GM18907 (cell line): ENCODE data around the gene TRAF3.

Experiments
- ATAC-seq: cut with Tn5 transposase; IDR thresholded peaks from one replicate; pipeline ENCODE4 v1.9.1; 2021; ENCODE audit warnings: mild to moderate bottlenecking, moderate library complexity; ENCODE audit not compliant: unreplicated experiment

TRAF3 gene

GRCh38 chr14:102931580-102932285 lies 154.5 kb downstream of the TRAF3 start:
- ATAC-seq = no peak

DNA sequence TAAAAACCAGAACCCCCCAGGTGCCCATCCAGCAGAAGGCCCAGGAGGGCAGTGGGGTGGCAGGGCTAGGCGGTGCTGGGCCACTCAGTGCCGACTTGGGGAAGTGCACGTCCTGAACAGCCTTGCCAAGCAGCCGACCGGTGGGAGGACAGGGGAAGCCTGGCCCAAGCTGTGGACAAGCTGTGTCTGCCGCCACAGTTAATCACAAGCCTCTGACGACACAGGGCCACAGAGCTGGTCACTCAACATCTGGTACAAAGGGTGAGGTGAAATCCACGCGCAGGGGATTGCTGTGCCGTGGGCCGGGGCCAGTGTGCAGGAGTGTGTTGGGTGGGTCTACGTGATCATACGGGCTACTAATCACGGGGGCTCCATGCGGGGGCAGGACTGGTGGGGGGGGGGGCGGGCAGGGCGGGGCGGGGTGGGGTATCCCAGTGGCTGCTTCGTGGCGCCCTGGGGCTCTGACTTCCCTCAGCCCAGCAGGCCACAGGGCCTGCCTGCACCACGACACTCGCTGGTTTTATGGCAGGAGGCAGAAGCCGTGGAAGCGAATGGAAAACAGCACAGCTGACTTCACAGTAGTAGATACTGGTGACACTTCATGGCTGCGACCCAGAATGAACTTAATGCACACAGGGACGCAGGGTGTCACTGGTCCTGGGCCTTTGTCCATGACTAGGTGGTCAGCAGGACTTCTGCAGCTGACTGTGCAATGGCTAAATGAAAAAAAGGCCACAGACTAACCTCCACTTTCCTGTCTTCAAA lies 155.4 kb downstream of the TRAF3 start:
- no peak for ATAC-seq

DNA sequence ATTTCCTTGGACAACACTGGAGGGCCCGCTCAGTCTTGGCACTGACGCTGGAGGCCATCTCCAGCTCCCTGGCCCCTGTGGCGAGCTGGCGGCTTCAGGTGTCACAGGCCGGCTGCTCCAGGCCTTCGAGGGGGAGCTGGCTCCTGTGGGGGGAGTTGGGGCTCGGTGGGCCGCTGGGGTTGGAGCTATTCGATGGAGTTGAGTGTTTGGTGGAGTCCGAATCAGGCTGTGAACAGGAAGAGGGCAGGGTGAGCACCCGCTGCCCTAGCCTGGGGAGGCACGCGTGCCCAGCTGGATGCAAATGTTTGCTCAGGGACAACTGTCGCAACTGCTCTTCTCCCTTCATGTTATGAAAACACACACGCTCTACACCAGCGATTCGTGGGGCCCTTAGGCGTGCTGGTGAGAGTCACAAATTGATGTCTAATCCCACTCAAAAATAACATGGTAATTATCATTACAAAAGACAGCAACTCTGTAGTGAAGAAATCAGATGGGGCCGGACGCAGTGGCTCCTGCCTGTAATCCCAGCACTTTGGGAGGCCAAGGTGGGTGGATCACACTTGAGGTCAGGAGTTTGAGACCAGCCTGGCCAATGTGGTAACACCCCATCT lies 156.5 kb downstream of the TRAF3 start:
- no peak for ATAC-seq

DNA sequence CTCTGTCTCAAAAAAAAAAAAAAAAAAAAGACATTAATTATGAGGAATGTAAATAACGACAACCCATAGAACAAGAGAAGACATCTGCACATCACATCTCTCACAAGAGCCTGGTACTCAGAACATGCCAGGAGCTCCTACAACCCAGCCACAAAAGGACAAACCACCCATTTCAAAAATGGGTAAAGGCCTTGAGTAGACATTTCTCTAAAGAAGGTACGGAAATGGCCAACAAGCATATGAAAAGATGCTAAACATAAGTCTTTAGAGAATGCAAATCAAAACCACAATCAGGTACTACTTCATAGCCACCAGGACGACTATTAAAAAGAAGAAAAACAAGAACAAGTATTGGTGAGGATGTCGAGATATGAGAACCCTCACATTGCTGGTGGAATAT lies 158.5 kb downstream of the TRAF3 start:
- ATAC-seq = no peak

DNA sequence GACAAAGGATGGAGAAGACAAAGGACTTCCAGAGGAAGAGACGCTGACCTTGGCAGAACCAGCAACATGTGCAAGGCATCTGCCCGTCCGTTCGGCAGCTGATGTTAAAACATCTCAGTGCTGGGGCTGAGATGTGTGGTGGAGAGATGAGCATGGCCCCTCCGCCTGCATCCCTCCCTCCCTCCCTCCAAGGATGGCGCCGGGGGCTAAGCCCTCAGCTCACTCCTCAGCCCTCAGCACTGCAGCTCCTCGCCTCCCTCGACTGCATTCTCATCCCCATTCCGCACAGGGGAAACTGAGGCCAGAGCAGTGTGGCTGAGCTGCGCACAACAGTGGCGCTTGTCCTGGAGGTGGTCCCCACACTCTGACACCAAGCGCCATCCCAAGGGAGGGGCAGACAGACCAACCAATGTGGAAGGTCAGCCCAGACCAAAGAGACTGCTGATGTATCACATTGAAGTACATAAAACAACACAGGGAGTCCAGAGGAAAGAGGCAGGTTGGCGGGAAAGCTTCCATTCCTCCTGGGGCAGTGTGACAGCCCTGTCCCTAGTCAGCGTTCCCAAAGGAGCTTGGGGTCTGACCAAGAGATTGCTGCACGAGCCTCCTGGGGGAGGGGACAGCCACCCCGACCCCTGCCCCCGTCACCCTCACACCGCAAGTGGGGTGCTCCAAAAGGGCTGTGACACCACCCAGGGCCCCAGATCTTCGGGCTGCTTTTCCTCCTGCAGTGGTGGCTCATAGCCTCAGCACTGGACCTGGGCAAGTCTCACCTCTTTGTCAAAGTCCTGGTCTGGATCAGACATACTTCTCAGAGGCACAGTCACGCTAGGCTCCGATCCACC lies 160.3 kb downstream of the TRAF3 start:
- ATAC-seq = no peak

- ATAC-seq = no peak
Observed at GRCh38 chr14:102938191-102938590, 160.9 kb downstream of the TRAF3 start.

DNA sequence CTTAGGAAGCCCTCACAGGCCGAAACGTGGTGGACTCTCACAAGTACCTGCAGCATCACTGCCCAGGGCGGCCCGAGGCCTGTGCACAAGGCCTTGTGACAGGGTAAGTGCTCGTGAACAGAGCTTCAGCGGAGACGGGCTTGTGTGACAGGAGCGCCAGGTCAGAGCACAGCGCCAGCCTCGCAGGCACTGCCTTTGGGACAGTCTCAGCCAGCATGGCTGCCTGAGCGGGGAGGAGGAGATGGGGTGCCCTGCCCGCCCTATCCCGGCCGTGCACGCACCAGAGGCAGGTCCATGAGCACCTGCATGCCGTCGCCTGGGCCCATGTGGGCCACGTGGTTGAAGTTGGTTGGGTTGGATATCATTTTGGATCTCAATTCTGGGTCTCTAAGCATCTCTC lies 162.1 kb downstream of the TRAF3 start:
- no peak for ATAC-seq

GRCh38 chr14:102939820-102940561 lies 162.7 kb downstream of the TRAF3 start:
- no peak for ATAC-seq

DNA sequence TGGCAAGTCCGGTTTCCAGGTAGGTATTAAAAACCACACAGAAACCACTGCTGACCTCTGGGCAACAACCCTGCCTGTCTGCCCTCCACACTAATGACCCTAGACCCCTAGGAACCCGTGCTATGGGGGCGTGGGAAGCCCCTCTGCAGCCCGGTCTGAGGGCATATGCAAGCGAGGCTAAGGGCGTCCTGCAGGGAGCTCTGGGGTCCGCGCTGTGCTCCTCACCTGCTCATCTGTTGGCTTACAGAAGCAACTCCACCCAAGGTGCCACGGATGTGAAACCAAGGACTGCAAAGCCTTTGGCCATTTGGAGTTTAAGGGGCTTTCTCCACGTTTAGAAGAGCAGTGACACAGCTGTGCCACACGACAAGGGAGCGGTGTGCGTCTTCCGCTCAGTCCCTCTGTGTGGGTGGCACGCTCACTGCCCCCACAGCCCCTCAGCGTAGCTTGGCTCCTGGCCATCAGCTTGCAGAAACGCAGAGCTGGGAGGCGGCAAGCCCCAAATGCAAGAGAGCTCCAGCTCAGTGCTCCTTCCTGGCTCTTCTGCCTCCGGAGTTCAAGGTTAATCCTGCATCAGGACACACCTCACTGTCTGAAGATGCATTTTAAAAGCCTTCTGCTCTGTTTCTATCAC lies 163.6 kb downstream of the TRAF3 start:
- ATAC-seq = no peak

DNA sequence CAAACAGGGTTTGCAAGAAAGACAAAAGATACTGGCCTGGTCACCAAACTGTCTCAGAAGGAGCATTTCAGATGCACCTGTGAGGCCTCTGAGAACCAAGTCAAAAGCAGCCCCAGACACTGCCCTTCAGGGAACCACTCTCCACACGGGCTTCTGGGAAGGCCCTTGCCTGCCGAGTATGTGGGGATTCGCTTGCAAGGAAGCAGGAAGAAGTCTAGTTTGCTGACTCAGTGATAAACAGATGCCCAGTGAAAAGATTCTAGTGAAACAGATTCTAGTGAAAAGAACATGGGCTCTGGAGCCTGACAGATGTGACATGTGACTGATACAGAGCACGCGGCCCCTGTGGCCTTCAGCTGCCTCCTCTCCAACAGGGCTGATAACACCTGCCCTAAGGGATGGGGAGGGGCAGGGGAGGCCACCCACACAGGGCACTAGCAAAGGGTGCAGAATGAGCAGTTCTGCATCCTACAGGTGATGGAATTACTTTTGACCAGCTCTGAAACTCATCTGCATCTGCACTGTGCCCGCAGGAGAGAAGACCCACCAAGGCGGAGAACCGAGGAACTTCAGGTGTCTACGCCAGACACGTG lies 164.3 kb downstream of the TRAF3 start:
- ATAC-seq = no peak

GRCh38 chr14:102942069-102942468 lies 164.8 kb downstream of the TRAF3 start:
- no peak for ATAC-seq

GRCh38 chr14:102943454-102943853 lies 166.2 kb downstream of the TRAF3 start:
- no peak for ATAC-seq

DNA sequence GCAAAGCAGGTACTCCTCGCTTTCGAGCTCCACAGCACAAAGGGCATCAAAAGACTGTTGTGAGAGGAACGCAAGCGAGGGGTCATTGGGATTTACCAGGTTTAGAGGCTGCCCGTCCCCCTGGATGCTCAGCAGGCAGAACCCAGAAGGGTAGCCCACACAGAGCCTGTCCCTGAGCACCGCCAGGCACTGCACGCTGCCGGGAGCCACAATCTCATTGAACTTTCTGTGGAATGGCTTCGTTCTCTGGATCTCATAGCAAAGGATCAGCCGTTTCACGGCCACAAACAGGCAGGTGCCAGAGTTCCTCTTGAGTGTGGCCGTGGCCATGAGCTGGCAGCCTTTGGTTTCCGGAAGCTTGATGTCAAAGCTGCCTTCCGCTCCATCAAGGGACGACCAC lies 166.7 kb downstream of the TRAF3 start:
- no peak for ATAC-seq

DNA sequence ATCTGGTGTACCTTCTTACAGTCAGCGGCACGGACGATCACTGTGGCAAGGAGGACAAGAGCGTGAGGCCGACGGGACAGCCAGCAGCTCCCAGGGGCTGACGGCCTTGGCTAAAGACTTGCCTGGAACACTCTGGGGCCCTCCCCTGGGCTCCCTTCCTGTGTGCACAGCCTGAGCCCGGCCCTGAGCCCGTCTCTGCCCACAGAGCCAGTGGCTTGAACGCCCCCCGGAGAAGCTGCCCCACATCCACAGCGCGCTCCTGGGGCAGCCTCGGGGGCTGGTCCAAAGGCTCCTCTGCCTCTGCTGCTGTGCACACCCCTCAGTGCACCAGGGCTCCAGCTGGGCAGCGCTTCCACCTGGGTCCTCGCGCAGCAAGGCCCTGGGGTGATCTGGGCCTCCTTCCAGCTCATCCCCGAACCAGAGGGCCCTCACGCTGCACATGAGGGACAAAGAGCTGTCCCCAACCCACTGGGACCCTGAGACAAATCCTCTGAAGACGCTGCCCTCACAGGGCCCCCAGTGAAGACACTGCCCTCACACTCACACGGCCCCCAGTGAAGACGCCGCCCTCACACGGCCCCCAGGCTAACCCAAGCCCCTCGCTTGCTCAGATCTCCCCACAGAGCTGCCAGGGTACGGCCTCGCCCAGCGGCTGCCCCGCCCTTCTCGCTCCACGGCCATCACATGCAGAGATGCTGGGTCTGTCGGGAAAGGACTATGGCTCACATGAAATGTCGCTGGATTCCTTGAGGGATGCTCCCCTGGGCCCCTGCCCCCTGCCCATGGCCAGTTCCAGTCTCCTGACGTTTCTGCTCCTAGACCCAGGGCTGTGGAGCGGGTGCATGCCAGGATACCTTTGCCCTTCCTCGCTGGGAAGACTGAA lies 167.4 kb downstream of the TRAF3 start:
- ATAC-seq = no peak

DNA sequence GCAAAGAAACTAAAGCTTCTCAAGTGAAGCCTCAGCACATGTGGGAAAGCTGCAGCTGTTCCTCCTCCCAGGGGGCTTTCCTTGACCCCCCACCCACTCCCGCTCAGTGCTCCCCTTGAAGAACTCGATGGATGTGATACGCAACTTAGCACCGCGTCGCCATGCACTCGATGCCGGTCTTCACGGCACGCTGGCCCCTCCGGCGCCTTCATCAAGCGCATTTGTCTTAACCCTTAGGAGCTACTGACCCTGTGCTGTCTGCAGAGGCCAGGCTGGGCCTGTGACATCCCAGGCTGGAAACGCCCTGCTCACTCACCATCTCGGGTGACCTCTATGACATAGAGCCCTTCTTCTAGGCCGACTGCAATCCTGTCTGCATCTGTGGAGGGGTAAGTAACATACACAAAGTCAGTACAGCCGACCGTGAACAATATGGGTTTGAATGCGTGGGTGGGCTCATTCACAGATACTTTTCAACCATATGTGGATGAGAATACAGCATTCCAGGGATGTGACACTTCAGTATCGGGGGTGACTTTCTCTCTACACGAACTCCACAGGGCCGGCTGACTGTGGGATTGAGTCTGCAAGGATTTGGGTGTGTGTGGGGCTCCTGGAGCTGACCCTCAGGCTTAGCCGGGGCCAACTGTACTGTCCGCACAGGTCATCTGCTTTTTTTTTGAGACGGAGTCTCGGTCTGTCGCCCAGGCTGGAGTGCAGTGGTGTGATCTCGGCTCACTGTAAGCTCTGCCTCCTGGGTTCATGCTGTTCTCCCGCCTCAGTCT lies 168.3 kb downstream of the TRAF3 start:
- no peak for ATAC-seq

DNA sequence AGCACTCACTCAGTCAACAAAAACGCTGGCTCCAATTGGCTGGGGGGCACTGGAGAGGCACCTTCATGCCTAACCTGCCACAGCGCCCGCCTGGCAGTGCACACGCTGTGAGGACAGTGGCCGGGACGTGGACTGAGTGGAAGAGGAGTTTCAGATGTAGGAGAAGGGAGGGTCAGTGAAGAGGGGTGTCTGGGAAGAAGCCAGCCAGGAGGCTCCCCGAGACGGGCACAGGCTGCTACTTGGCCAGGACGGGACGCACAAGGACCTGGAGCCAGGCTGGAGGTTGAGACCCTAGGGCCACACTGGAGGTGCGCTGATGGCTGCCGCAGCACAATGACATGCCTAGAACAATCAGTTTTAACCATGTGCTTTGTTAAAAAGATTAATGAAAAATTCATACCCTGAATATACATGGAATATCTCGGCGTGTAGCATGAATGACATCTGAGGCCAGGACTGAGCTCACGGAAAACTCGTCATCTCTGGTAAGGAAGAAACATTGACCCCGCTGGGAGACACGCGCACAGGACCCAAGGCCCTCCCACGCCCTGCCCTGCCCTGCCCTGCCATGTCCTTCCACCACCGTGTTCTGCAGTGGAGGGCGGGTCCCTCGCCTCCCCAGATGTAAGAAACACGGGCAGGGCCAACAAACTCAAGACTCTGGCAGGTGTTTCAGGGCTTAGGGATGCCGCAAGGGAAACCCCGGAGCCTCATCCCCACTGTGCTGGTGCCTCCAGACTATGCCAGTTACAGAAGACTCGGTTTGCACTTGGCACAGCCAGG lies 170.3 kb downstream of the TRAF3 start:
- no peak for ATAC-seq

DNA sequence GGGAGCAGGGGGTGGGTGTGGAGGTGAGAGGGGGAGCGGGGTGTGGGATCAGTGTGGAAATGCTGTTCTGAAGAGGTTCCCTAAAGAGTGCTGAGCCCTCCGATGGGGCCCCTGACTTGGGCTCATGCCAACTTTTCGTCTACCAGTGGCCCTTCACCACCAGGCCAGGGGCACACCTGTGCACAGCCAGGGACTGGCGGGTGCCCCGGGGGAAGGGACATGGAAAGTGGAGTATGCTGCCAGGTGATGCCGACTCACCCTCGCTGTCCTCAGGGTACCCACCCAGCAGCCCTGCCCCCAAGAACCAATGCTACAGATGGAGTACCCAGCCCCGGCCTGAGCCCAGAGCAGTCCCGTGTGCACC lies 171.4 kb downstream of the TRAF3 start:
- ATAC-seq = no peak
